ENCODE measurements around the gene NSMCE4A. TPM values are rescaled to one million over a fixed set of nuclear protein-coding genes. Genes with fewer than 3 reads are reported as not detected.
"Not testable (repeated sequence)": the region's sequence is repeated elsewhere in the genome, so short reads cannot be mapped to it uniquely, and the experiment has no call there.

Gene NSMCE4A
- total RNA-seq, 2 experiments from 2014 or later = 63.5 to 69.4 TPM

DNA sequence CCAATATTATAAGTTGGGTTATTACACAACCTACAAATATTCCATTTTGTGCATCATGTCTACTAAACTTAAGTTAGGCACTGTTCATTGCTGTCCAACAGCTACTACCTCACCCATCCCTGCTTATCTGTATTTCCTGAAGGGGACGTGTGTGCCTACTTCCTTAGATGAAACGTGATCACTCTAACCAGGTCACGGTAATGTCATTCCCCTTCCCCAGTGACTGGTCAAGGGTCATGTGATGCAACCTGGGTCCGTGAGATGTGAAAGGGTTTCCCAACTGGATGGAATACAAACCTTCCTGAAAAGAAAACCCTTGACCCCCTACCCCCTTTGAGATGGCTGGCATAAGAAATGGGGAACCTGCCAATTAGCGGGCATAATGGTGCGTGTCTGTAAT lies 1.6 kb upstream of the NSMCE4A start:
- Mint-ChIP-seq H3K36me3 (ENCODE audit: low read depth) (peaks cover 12% of the 10 kb centered on the region), H3K4me3 (peak overlapping the region; percentile 25), H3K27me3 (no peaks in the 10 kb centered on the region), H3K27ac (no peak overlapping the region), H3K9me3 (peaks cover 18% of the 10 kb centered on the region), H3K4me1 (peaks cover 15% of the 10 kb centered on the region)
- POLR2A ChIA-PET = no interaction called here
- DNase-seq = no peak
- CTCF ChIA-PET = no interaction called here

DNA sequence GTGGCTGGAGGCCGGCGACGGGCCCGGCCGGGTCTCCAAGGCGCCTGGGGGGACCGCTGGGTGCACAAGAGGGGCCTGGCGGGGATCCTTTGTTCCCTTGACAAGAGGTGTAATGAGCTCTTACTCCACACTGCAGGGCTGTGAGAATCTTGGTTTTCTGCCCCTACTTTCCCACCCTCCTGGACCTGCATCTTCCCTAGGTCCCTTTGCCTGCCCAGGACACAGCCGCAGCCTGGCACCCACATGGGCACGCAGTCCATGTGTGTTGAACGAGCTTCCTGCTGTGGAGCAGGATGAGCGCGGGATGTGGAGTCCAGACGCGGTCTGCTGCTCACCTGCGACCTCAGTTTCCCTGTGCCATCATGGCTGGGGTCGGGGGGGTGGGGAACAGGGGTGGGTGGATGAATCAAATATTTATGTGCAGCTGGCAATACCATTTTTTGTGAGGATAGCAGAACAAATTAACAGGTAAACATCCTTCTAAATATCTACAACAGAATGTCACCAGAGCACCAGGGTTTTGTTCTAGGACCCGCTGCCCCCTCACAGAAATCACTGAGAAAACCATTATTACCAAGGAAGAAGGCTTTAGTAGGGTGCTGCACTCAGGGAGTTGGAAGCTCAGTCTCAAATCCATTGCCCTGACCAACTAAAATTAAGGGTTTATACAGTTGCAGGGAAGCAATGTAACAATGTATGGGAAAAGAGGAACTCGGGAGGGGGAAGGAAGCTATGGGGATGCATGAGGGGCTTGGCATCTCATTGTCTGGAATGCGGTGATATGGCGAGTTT lies 474 bp upstream of the NSMCE4A start:
- Mint-ChIP-seq H3K9me3 (peaks cover 18% of the 10 kb centered on the region), H3K4me1 (peaks cover 15% of the 10 kb centered on the region), H3K27ac (peak overlapping the region; percentile 41), H3K27me3 (no peaks in the 10 kb centered on the region), H3K4me3 (peak overlapping the region; percentile 68), H3K36me3 (ENCODE audit: low read depth) (peaks cover 19% of the 10 kb centered on the region)
- ChIA-PET CTCF (interaction anchor here (0.8 kb wide), 1 partner anchor 9 kb away, joined by 3 read pairs; no protein-coding TSS in a partner anchor), POLR2A (no interaction called here)
- DNase-seq = no peak

DNA sequence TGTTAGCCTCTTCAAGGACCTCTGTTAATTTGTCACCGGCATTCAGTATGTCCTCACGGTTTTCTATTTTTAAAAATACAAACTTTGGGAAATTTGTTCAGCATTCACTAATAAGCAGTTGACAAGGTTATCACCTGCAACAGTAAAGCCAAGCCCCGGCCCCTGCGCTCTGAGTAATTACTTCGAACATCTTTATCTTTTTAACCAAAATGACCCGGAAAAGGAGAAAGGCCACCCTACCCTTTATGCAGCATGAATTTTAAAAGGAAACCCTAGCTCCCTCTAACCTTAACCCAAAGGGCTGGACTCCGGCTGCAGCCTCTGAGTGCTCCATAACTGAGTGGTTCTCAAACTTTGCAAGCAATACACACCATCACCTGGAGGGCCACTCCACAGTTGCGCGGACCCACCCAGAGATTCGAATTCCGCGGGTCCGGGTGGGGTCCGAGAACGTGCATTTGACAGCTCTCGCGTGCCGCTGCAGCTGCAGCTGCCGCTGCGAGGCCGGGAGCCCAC lies 940 bp downstream of the NSMCE4A start:
- H3K27ac Mint-ChIP-seq = peak overlapping the region; percentile 71
- peaks cover 20% of the 10 kb centered on the region for H3K36me3 Mint-ChIP-seq (ENCODE audit: low read depth)
- H3K27me3 Mint-ChIP-seq = no peaks in the 10 kb centered on the region
- CTCF ChIA-PET = interaction anchor here (1.2 kb wide), 1 partner anchor 15 kb away, joined by 3 read pairs; no protein-coding TSS in a partner anchor
- H3K9me3 Mint-ChIP-seq = peaks cover 18% of the 10 kb centered on the region
- peak overlapping the region; percentile 81 for H3K4me3 Mint-ChIP-seq
- peaks cover 15% of the 10 kb centered on the region for H3K4me1 Mint-ChIP-seq
- no peak for DNase-seq
- POLR2A ChIA-PET = no interaction called here

DNA sequence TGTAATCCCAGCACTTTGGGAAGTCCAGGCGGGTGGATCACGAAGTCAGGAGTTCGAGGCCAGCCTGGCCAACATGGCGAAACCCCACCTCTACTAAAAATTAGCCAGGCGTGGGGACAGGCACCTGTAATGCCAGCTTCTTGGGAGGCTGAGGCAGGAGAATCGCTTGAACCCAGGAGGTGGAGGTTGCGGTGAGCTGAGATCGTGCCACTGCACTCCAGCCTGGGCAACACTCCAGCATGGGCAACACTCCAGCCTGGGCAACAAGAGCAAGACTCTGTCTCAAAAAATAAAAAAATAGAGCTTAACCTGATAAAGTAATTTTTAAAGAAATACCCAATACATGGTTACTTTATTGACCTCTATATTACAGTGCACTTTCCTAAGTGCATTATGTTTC lies 5.9 kb downstream of the NSMCE4A start:
- POLR2A ChIA-PET, H3K9me3 Mint-ChIP-seq, H3K27ac Mint-ChIP-seq, H3K4me3 Mint-ChIP-seq, DNase-seq, H3K27me3 Mint-ChIP-seq: not testable (repeated sequence)
- Mint-ChIP-seq H3K4me1 (peaks cover 14% of the 10 kb centered on the region), H3K36me3 (ENCODE audit: low read depth) (peaks cover 41% of the 10 kb centered on the region)
- CTCF ChIA-PET = interaction anchor here (1.6 kb wide), 1 partner anchor 48 kb away, joined by 4 read pairs; no protein-coding TSS in a partner anchor

DNA sequence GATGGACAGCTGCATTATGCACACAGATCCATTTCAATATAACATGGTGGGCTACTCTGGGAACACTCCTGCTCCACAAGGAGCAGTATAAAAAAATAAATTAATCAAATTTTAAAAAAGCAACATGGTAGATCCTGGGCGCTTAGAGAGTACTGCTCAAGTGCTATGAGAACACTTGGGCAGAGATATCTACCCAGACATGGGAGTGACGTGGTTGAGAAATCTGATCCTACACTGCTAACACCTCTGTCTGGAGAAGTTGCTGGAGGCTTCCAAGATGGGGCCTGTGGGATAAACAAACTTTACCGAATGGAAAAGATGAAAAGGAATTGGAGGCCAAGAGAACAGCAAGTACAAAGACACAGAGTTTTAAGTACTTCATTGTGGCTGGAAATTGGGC lies 9.0 kb downstream of the NSMCE4A start:
- ChIA-PET POLR2A (no interaction called here), CTCF (interaction anchor here (1.2 kb wide), 1 partner anchor 12 kb away, joined by 3 read pairs; no protein-coding TSS in a partner anchor)
- H3K36me3 Mint-ChIP-seq (ENCODE audit: low read depth) = peaks cover 35% of the 10 kb centered on the region
- no peaks in the 10 kb centered on the region for H3K9me3 Mint-ChIP-seq
- no peaks in the 10 kb centered on the region for H3K4me1 Mint-ChIP-seq
- DNase-seq = no peak
- H3K27me3 Mint-ChIP-seq = no peaks in the 10 kb centered on the region
- H3K4me3 Mint-ChIP-seq = no peak overlapping the region
- H3K27ac Mint-ChIP-seq = no peak overlapping the region

DNA sequence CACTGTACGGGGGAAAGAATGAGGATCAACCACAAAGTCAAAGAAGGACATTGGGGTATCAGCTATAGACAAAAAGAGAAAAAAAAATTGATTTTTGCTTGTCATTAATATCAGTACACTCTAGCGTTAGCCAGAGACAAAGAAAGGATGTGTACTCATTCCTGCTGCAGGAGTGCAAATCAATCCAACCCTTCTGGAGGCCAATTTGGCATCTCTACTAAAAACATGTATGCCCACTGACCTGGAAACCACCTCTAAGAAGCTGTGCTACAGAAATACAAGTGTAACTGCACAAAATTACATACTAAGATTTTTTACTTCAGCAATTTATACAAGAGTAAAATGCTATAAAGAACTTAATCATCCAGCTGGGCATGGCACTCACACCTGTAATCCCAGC lies 13.6 kb downstream of the NSMCE4A start:
- DNase-seq = no peak
- ChIA-PET CTCF (no interaction called here), POLR2A (interaction anchor here (0.7 kb wide), 1 partner anchor 11 kb away, joined by 3 read pairs; no protein-coding TSS in a partner anchor)
- Mint-ChIP-seq H3K27me3 (no peaks in the 10 kb centered on the region), H3K36me3 (ENCODE audit: low read depth) (peaks cover 33% of the 10 kb centered on the region), H3K4me3 (no peak overlapping the region), H3K4me1 (no peaks in the 10 kb centered on the region), H3K27ac (no peak overlapping the region), H3K9me3 (no peaks in the 10 kb centered on the region)

DNA sequence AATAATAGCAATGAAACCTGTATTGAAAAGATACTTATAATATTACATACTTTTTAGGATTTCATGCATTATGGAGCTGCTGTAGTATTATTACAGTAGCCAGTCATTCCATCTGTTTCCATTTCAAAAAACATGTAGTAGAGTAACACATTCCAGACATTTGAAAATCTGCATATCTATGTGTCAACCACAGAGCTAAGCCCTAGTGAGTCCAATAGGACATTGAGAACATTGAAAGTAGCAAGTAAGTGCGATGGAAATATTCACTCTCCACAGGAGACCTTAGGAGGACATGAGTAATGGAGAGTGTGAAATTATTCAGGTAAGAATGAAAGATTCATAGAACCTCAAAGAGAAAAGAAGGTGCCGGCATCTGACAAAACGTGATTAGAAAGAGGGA lies 15.3 kb downstream of the NSMCE4A start:
- ChIA-PET CTCF (interaction anchor here (0.7 kb wide), 1 partner anchor 8 kb away, joined by 3 read pairs; no protein-coding TSS in a partner anchor), POLR2A (no interaction called here)
- DNase-seq = no peak
- H3K9me3 Mint-ChIP-seq = no peaks in the 10 kb centered on the region
- no peak overlapping the region for H3K27ac Mint-ChIP-seq
- peaks cover 30% of the 10 kb centered on the region for H3K36me3 Mint-ChIP-seq (ENCODE audit: low read depth)
- H3K4me1 Mint-ChIP-seq = no peaks in the 10 kb centered on the region
- no peaks in the 10 kb centered on the region for H3K27me3 Mint-ChIP-seq
- no peak overlapping the region for H3K4me3 Mint-ChIP-seq

DNA sequence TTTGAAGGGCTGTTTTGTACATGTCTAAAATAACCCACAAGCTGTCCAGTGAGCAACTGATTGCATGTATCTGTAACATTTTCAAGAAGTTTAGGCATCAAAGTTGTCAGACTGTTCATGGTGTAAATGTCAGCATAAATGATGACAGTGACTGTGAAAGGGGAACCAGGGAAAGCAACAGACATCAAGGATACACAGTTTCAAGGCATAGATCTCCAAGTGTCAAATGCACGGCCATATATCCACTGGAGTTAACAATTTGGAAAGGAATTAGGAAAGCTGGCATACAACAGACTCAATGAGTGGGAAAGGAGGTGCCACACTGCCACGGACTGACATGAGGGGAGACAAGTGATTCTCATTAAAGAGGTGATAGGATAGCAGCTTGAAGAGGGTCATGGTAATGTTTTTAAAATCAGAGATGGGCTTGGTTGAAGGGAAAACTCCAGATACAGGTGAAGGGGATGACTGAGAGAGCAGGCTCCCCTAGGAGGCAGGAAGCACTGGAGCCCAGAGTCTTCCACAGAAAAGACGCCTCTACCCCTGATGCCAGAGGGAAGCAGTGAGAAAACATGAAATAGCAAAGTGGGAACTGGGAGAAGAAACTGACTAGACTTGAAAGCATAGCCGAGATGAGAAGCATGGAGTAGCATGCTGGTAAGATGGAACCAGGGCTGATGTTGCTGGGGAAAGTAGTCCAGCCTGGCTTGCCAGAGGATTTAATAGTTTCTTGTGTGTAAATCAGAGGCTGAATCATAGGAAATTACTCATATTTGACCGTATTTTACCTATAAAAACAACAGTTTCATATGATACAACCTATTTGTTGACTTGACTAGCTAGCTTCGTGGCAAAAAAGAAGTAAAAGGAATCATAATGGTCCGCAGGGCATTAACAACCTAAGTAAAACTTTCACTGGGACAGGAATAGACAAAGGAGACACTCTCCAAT lies 18.6 kb downstream of the NSMCE4A start:
- CTCF ChIA-PET = no interaction called here

DNA sequence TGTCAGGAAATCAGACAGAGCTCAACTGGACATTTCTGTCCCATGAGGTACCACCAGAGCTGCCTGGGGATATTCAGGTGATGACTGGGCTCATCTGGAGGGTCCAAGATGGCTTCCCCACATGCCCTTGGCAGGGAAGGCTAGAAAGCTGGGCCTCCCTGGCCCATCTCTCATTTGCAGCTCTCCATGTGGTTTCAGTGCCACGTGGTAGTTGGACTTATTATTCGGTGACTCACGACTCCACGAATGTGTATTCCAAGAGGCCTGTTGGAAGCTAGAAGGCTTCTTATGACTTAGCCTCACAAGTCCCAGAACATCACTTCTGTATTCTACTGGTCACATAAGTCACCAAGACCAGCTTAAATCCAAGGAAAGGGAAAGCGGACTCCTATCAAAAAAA lies 22.8 kb downstream of the NSMCE4A start:
- H3K27ac Mint-ChIP-seq = no peak overlapping the region
- POLR2A ChIA-PET = no interaction called here
- peaks cover 18% of the 10 kb centered on the region for H3K36me3 Mint-ChIP-seq (ENCODE audit: low read depth)
- no peaks in the 10 kb centered on the region for H3K9me3 Mint-ChIP-seq
- CTCF ChIA-PET = interaction anchor here (0.6 kb wide), 1 partner anchor 1045 kb away, joined by 3 read pairs; no protein-coding TSS in a partner anchor
- H3K4me3 Mint-ChIP-seq = no peak overlapping the region
- no peak for DNase-seq
- H3K4me1 Mint-ChIP-seq = no peaks in the 10 kb centered on the region
- H3K27me3 Mint-ChIP-seq = no peaks in the 10 kb centered on the region

More for the DNA sequence above, 18.6 kb downstream of the NSMCE4A start:
- no peak for DNase-seq
- Mint-ChIP-seq H3K27me3 (no peaks in the 10 kb centered on the region), H3K4me3 (no peak overlapping the region), H3K9me3 (no peaks in the 10 kb centered on the region), H3K4me1 (no peaks in the 10 kb centered on the region), H3K36me3 (ENCODE audit: low read depth) (peaks cover 25% of the 10 kb centered on the region), H3K27ac (peak overlapping the region; percentile 2)
- POLR2A ChIA-PET = no interaction called here

DNA sequence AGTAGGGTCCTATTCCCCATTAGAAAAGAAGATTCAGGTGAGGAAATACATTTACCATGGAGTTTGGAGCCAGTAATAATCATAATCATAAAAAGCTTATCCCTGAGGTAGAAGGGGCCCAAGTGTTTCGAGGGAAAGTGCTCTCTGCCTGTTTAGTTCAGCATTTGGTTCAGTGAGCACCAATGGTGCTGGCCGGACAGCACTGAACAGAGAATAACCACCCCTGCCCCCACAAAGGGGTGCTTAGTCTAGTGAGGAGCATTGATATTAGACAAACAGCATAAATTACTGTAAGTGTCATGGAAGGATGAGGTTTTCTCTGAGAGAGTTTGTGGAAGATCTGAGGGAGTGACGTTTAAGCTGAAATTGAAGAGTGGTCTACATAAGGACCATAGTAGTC lies 25.6 kb downstream of the NSMCE4A start:
- no peaks in the 10 kb centered on the region for H3K9me3 Mint-ChIP-seq
- H3K27ac Mint-ChIP-seq = no peak overlapping the region
- H3K4me3 Mint-ChIP-seq = no peak overlapping the region
- no peak for DNase-seq
- no peaks in the 10 kb centered on the region for H3K27me3 Mint-ChIP-seq
- H3K4me1 Mint-ChIP-seq = no peaks in the 10 kb centered on the region
- peaks cover 3% of the 10 kb centered on the region for H3K36me3 Mint-ChIP-seq (ENCODE audit: low read depth)
- ChIA-PET POLR2A (no interaction called here), CTCF (no interaction called here)

DNA sequence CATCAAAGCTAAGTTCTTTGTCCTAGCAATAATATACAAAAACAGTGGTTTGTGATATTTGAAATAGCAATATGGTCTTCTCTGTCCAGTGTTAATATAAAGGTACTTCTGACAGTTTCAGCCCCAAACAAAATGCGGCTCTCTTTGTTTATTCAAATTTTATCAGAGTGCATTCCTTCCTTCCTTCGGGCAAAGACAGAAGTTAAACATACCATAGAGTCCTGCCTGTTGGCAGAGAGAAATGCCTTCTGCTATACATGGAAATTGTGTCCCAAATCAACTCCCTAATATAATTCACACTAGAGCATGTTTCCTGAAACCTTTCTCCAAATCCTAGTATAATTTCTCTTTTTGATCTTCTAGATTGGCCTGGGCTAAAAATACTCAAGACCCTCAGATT lies 26.0 kb downstream of the NSMCE4A start:
- no peak overlapping the region for H3K27ac Mint-ChIP-seq
- H3K4me1 Mint-ChIP-seq = no peaks in the 10 kb centered on the region
- no peaks in the 10 kb centered on the region for H3K27me3 Mint-ChIP-seq
- H3K9me3 Mint-ChIP-seq = no peaks in the 10 kb centered on the region
- DNase-seq = no peak
- H3K36me3 Mint-ChIP-seq (ENCODE audit: low read depth) = peaks cover 3% of the 10 kb centered on the region
- ChIA-PET CTCF (no interaction called here), POLR2A (no interaction called here)
- no peak overlapping the region for H3K4me3 Mint-ChIP-seq

DNA sequence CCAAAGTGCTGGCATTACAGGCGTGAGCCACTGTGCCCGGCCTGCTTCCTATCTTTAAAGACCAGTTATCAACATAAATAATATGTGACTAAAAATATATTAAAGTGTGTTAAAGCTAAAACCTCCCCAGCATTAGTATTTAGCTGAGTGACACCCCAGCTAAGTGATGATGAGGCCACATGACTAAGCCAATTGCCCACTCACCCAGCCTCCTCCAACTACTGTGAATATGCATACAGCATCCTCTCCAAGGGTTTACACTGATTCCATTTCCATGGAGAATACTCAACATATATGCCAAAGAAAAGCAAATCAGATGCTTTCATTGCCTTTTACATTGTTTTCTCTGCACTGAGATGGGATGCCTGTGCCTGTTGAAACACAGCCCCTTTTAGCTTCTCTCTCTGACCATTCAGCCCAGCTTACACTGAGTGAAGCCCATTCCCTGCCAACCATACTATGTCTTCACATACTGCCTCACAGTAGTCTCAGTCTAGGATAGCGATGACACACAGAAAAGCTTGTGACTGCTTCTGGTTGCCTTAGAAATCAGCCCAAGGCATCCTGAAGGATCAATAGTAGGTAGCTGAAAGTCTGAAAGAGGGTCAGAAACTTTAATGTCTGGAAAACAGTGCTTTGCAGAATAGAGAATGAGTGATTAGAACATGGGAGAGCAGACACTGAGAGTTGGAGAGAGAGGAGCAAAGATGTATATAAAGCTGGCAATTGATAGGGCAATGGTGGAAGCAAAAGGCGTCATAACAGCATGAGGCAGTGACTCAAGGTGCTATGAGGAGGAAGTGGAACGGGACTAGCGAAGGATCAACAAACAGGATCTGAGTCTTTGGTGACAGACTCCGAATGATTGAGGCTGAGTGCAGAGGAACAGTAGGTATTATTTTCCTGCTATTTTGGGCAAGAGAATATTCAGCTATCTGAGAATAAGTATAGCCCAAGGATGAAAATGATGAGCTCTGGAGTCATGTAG lies 27.4 kb downstream of the NSMCE4A start:
- peaks cover 3% of the 10 kb centered on the region for H3K36me3 Mint-ChIP-seq (ENCODE audit: low read depth)
- POLR2A ChIA-PET = no interaction called here
- no peak for DNase-seq
- H3K9me3 Mint-ChIP-seq = no peaks in the 10 kb centered on the region
- CTCF ChIA-PET = interaction anchor here (0.5 kb wide), 1 partner anchor 23 kb away, joined by 4 read pairs; no protein-coding TSS in a partner anchor
- H3K27ac Mint-ChIP-seq = no peak overlapping the region
- no peak overlapping the region for H3K4me3 Mint-ChIP-seq
- H3K27me3 Mint-ChIP-seq = no peaks in the 10 kb centered on the region
- H3K4me1 Mint-ChIP-seq = no peaks in the 10 kb centered on the region

Measured in activated CD4-positive, alpha-beta T cell treated with anti-CD3 and anti-CD28 coated beads, Interleukin-2, amount 10 ng/mL, durations not matched to agents 7 days and 5 days (primary cell).